GM10248 (cell line): ENCODE measurements around the gene ALPP.

Experiments used
- CTCF ChIA-PET: fragments of 300-600 bp; sonication (Branson Sonifier 250); formaldehyde crosslinking; extraction: SDS; loops from one replicate; lab custom pipeline; 2021; ENCODE audit warnings: antibody characterized with exemption; lab: Yijun Ruan, JAX
- POLR2A ChIA-PET: fragments of 350-650 bp; sonication (Branson Sonifier 250); formaldehyde crosslinking; extraction: SDS; loops from one replicate; lab custom pipeline; 2020; ENCODE audit warnings: antibody characterized with exemption; lab: Yijun Ruan, JAX
- DNase-seq: peaks from one replicate; pipeline ENCODE4 v3.0.0; 2012; ENCODE audit errors: extremely low spot score
- TF ChIP-seq, protein P1 (sequence below): IDR thresholded peaks from 2 replicates; pipeline ENCODE4 v1.5.1; 2012; ENCODE audit warnings: mild to moderate bottlenecking, low read depth; ENCODE audit errors: extremely low read depth, missing control alignments, control extremely low read depth

Gene ALPP

DNA sequence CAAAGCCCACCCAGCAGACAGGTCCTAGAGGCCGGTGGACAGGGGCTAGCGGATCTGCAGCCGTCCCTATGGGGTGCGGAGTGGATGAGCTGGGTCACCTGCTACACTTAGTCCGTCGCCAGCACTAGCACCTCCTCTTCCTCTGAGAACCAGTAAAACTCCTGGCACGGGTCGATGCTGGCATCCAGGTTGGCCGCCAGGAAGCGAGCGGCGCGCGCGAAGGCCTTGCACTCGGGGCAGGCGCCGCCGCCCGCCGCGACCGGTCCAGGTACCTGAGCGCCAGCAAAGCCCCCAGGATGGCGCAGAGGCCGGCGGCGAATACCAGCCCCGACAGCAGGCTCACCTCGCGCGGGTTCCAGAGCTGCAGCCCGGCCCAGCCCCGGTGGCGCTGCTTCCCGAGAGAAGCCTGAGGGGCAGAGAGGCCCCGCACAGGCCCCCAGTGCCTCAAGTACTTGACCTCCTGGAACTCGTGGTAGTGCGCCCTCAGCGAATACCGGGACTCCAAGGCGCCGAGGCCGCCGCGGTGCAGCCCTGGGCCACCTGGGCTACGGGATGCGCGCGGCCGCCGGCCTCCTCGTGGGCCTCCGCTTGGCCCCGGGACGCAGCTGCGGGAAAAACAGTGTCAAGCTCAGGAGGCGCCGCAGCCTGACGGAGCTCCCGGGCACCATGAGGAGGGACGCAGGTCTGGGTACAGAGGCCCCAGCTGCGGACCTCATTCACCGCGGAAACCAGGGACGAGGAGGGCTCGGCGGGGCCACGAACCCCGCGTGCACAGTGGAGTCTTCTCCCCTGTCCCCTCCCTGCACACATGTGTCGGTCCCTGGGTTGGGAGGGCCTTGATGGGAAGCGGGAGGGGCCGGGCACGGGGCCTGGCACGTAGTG is 27.5 kb upstream of the ALPP start:
- TF ChIP-seq, protein P1, sequence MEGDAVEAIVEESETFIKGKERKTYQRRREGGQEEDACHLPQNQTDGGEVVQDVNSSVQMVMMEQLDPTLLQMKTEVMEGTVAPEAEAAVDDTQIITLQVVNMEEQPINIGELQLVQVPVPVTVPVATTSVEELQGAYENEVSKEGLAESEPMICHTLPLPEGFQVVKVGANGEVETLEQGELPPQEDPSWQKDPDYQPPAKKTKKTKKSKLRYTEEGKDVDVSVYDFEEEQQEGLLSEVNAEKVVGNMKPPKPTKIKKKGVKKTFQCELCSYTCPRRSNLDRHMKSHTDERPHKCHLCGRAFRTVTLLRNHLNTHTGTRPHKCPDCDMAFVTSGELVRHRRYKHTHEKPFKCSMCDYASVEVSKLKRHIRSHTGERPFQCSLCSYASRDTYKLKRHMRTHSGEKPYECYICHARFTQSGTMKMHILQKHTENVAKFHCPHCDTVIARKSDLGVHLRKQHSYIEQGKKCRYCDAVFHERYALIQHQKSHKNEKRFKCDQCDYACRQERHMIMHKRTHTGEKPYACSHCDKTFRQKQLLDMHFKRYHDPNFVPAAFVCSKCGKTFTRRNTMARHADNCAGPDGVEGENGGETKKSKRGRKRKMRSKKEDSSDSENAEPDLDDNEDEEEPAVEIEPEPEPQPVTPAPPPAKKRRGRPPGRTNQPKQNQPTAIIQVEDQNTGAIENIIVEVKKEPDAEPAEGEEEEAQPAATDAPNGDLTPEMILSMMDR, result no peak
- CTCF ChIA-PET, result interaction anchor here (1.4 kb wide), 1 partner anchor 15 kb away, joined by 3 read pairs; no protein-coding TSS in a partner anchor
- no peak for DNase-seq
- POLR2A ChIA-PET, result no interaction called here

DNA sequence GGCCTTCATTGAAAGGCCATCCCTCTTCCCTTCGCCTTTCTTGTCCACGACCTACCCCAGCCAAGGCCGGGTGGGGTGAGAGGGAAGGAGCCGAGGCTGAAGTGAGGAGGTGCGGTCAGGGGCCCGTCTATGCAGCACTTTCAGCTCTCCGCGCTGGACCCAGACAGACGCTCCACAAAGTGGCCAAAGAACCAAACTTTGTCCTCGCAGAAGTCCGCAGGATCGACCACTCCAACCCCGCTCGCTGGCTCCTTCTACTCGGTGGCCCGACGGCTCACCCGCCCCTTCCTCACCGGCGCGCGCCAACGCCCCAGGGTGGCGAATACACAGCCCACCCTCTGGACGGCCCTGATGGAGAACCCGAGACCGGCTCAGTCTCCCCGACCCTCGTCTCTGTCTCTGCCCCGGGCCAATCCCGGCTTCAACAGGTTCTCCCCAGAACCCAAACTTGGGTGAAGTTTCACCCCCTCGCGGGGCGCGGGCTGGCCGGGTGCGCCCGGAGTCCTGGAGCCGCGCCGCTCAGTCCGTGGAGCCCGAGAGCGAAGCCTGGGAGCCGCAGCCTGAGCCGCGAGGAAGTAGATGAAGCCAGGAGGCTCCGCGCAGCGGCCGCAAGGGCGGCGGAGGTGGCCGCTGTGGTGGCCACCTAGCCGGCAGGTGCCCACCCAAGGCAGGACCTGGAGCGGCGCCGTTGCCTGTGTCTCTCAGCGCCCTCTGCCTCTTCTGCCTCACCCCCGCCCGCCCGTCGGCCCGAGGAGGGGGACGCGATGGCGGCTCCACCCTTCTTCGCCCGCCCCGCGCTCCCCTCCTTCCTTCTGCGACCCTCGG is 26.7 kb upstream of the ALPP start:
- ChIA-PET POLR2A (no interaction called here), CTCF (no interaction called here)
- no peak for DNase-seq
- TF ChIP-seq, protein P1, result no peak

DNA sequence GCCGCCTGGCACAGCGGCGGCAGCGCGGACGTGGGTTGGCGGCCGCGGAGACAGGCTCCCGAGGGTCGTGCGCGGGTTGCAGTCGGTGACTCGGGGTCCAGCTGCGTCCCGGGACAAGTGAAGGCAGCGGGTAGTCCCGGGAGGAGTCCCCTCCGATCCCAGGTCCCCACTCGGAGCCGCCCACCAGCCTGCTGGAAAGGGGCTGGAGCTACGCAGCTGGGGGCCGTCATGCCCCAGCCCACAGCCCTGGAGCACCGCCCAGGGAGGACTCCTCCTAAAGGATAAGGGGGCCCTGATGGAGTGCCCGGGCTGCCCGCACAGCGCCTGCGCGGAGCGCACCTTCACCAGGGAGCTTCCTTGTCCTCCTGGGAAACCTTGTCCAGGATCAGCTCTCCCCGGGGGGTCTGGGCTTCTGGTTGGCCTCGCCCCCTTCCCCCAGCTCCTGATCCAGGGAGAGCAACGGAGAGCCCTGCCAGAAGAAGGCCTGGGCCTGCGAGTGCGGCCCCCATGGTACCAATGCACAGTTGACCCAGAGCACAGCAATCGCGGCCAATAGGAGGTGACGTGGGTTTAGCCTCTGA is 25.9 kb upstream of the ALPP start:
- CTCF ChIA-PET, result no interaction called here
- POLR2A ChIA-PET, result no interaction called here
- no peak for DNase-seq
- TF ChIP-seq, protein P1, result no peak

DNA sequence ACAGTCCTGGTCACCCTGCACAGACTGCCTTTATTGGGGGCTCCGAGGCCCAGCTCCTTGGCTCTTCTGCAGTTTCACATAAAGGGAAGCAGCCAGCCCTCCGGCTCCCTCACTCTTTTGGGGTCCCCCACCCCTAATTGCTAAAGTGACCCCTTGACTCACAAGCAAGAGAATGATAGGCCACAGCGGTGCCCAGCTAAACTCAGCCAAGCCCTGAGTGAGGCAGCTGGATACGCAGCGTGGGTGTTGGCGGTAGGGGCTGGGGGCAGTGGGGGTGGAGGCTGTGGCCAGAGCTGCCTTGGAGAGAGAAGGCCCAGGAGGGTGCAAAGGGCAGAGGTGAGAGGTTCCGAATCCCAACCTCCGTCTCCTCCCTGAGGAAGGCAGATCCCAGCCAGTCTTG is 25.5 kb upstream of the ALPP start:
- DNase-seq, result no peak
- TF ChIP-seq, protein P1, result no peak
- ChIA-PET POLR2A (no interaction called here), CTCF (no interaction called here)

DNA sequence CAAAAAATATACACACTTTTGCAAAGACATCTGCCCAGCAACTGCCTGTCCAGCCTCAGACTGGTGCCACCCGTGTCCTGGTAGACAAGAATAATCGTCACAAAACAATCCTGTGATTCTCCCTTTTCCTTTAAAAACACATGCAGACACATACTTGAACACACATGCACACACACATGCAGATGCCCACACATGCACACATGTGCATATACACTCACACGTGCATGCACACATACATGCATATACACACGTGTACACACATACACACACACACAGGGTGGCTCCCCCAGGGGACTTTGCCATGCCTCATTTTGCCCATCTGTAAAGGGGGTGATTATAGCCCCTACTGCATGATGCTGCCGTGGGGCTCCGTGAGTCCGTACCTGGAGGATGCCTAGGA is 24.9 kb upstream of the ALPP start:
- CTCF ChIA-PET, result no interaction called here

DNA sequence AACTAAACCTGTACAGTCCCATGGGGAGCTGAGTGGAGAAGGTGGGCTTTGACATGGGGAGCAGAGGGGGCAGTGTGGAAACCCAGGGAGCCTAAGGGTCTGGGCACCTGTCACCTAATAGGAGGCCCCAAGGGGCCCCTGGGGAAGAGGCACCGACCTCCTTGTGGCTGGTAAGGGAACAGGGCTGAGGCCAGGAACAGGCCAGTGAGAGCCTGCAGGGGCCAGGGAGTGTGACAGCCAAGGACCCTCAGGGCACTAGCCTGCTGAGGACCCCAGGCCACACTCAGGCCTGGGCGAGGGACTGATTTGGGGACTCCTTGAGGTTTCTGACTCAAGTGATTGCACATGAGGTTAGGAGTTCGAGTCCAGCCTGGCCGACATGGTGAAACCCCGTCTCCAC is 24.5 kb upstream of the ALPP start:
- ChIA-PET POLR2A (no interaction called here), CTCF (no interaction called here)
- TF ChIP-seq, protein P1, result no peak
- no peak for DNase-seq

More for the DNA sequence above, 24.9 kb upstream of the ALPP start:
- POLR2A ChIA-PET, result no interaction called here
- TF ChIP-seq, protein P1, result no peak
- no peak for DNase-seq
